ENCODE data around the gene BCKDHA. TPM values are rescaled to one million over a fixed set of nuclear protein-coding genes. Genes with fewer than 3 reads are reported as not detected.

Gene BCKDHA
- total and polyA plus RNA-seq, 2 of the 4 experiments (the other 2 are of a cell fraction) = 7.6 to 7.7 TPM

- H3K79me1 ChIP-seq (ENCODE audit: low read depth in 1 of 2, low read length in 2 of 2) = no peaks in the 10 kb centered on the region
- dilution Hi-C loops (cut with HindIII; ENCODE audit: low sequenced_read_pairs, unreplicated experiment) (no loop called here), in situ Hi-C loops (cut with MboI; ENCODE audit: low sequenced_read_pairs) (no loop called here), intact Hi-C loops (cut with micrococcal nuclease) (loop anchor here (10.0 kb wide), 1 partner anchor 215 kb away; no protein-coding TSS in a partner anchor)
- no peak overlapping the region for H2BK15ac ChIP-seq (ENCODE audit: low read depth, low read length)
- no peak overlapping the region for H2BK20ac ChIP-seq (ENCODE audit: low read depth, low read length)
- ChIA-PET CTCF (no interaction called here), POLR2A (ENCODE audit: unreplicated experiment) (no interaction called here)
- H2AK5ac ChIP-seq (ENCODE audit: low read depth, low read length) = no peak overlapping the region
- H3K4me2 ChIP-seq (ENCODE audit: low read depth, low read length) = no peak overlapping the region
- TF ChIP-seq ELK1 (IDR thresholded peaks at IDR 0.05; ENCODE audit: borderline replicate concordance, low read depth, low read length) (no peak), MAZ (IDR thresholded peaks at IDR 0.05; ENCODE audit: borderline replicate concordance, low read depth, low read length) (no peak), MAFK (IDR thresholded peaks at IDR 0.05; ENCODE audit: low read depth, low read length) (no peak), BHLHE40 (IDR thresholded peaks at IDR 0.05; ENCODE audit: low read depth, low read length) (no peak), CEBPB (IDR thresholded peaks at IDR 0.05; ENCODE audit: low read depth, low read length) (no peak), RFX5 (IDR thresholded peaks at IDR 0.05; ENCODE audit: low read depth, low read length) (no peak), MXI1 (IDR thresholded peaks at IDR 0.05; ENCODE audit: borderline replicate concordance, low read depth, low read length) (no peak), SMC3 (IDR thresholded peaks at IDR 0.05; ENCODE audit: low read depth, low read length) (no peak), CHD1 (IDR thresholded peaks at IDR 0.05; ENCODE audit: low read depth, low read length) (no peak), RCOR1 (IDR thresholded peaks at IDR 0.05; ENCODE audit: insufficient replicate concordance, low read length) (no peak), CTCF (conservative IDR thresholded peaks at IDR 0.05; ENCODE audit: low read depth, low read length) (no peak), FOS (IDR thresholded peaks at IDR 0.05; ENCODE audit: low read depth, low read length) (no peak), USF2 (IDR thresholded peaks at IDR 0.05; ENCODE audit: low read depth, low read length) (no peak), NFE2L2 (IDR thresholded peaks at IDR 0.05; ENCODE audit: low read depth, low read length) (no peak), POLR2A (IDR thresholded peaks at IDR 0.05; ENCODE audit: low read depth, low read length) (no peak), RAD21 (IDR thresholded peaks at IDR 0.05; ENCODE audit: low read length) (no peak)
- no peak for DNase-seq
- no peak overlapping the region for H3K18ac ChIP-seq (ENCODE audit: low read depth, low read length)
- H3K4me3 ChIP-seq (ENCODE audit: insufficient read depth, low read depth, low read length) = no peak overlapping the region
- no peak overlapping the region for H4K8ac ChIP-seq (ENCODE audit: low read depth in 2 of 2, low read length in 2 of 2)
- H3K9ac ChIP-seq (ENCODE audit: low read depth, low read length) = no peak overlapping the region
- no peaks in the 10 kb centered on the region for H3K9me3 ChIP-seq (ENCODE audit: control insufficient read depth, insufficient read depth, low read length)
- no peak overlapping the region for H3K4ac ChIP-seq (ENCODE audit: low read depth, low read length)
- H4K5ac ChIP-seq (ENCODE audit: low read depth, low read length) = no peak overlapping the region
- H2AK9ac ChIP-seq (replicated peaks; ENCODE audit: low read depth, low read length, poor library complexity) = no peak overlapping the region
- H3K23ac ChIP-seq (ENCODE audit: low read depth, low read length) = no peak overlapping the region
- H2AFZ ChIP-seq (replicated peaks; ENCODE audit: low read length, poor library complexity) = no peak overlapping the region
- H3K27ac ChIP-seq (ENCODE audit: insufficient read depth, low read length) = no peak overlapping the region
- H3K4me1 ChIP-seq (ENCODE audit: control insufficient read depth, insufficient read depth, low read length) = no peaks in the 10 kb centered on the region
- WGBS, 2 experiments (ENCODE audit: extremely low coverage in 2 of 2, insufficient read length in 1 of 2) = 93% methylated on average over 3 of the region's 8 CpGs; no CpG with 5 or more reads in 1 of the 2 experiments
- H3K9me1 ChIP-seq (ENCODE audit: insufficient read depth, low read length) = no peaks in the 10 kb centered on the region; the same call in 1 of the 2 replicates
- no peak for ATAC-seq (ENCODE audit: low read depth)
- H2BK120ac ChIP-seq (ENCODE audit: low read depth, low read length) = no peak overlapping the region
- no peak overlapping the region for H3K14ac ChIP-seq (replicated peaks; ENCODE audit: low read depth, low read length)
- H2BK5ac ChIP-seq (ENCODE audit: low read depth, low read length, poor library complexity, severe bottlenecking) = no peak overlapping the region
- no peaks in the 10 kb centered on the region for H4K20me1 ChIP-seq (ENCODE audit: insufficient read depth, low read length)
- no peaks in the 10 kb centered on the region for H3K27me3 ChIP-seq (ENCODE audit: control insufficient read depth, insufficient read depth, low read length)
- H3K56ac ChIP-seq (ENCODE audit: extremely low read depth, insufficient read depth, low read length) = no peak overlapping the region
- H4K91ac ChIP-seq (ENCODE audit: insufficient read depth, low read depth, low read length) = no peak overlapping the region
- peaks cover 56% of the 10 kb centered on the region for H3K36me3 ChIP-seq (ENCODE audit: control insufficient read depth, insufficient read depth, low read length)
- BruUV-seq (replicated peaks) = no TSS peak
Measured at GRCh38 chr19:41420101-41420880, 22.7 kb downstream of the BCKDHA start.
